Thyroid gland (tissue), 4 donors: ENCODE results near the gene ERC1. TPM values are rescaled to one million over a fixed set of nuclear protein-coding genes. Genes with fewer than 3 reads are reported as not detected.
"Not testable (repeated sequence)": the region's sequence is repeated elsewhere in the genome, so short reads cannot be mapped to it uniquely, and the experiment has no call there.

Experiments used
- DNase-seq, 2 donors: peaks; one replicate each; pipeline ENCODE4 v3.0.0-alpha.2; 2019
- H3K27ac ChIP-seq, 3 donors: fragments of 200-600 bp; sonication (generic); 1 replicate in 2 of 3; 2 replicates in 1 of 3; pipeline ENCODE4 v1.5.1; 2016 to 2019; ENCODE audit warnings: mild to moderate bottlenecking in 1 of 3, moderate library complexity in 1 of 3
- H3K27me3 ChIP-seq: fragments of 200-600 bp; sonication (generic); one replicate; pipeline ENCODE4 v1.5.1; 2019
- H3K36me3 ChIP-seq, 2 donors: fragments of 200-600 bp; sonication (generic); one replicate each; pipeline ENCODE4 v1.5.1; 2016 to 2019
- H3K4me1 ChIP-seq, 2 donors: fragments of 200-600 bp; sonication (generic); one replicate each; pipeline ENCODE4 v1.5.1; 2017 to 2019
- H3K4me3 ChIP-seq, 3 donors: fragments of 200-600 bp; sonication (generic); replicated peaks in 1 of 3; 1 replicate in 2 of 3; 2 replicates in 1 of 3; pipeline ENCODE4 v1.5.1; 2016; ENCODE audit warnings: mild to moderate bottlenecking in 1 of 3
- H3K9me3 ChIP-seq: fragments of 200-600 bp; sonication (generic); one replicate; pipeline ENCODE4 v1.5.1; 2017
- POLR2A ChIP-seq, 2 donors: fragments of 450-650 bp; IDR thresholded peaks; one replicate each; pipeline ENCODE4 v1.6.1; 2017; ENCODE audit warnings: antibody characterized with exemption in 2 of 2, mild to moderate bottlenecking in 2 of 2, moderate library complexity in 1 of 2
- WGBS, 2 donors: methylation state at CpG; one replicate each; pipeline ENCODE4 v1.1.5; 2017; 5-methylcytosine and 5-hydroxymethylcytosine counted together
- intact Hi-C: fragments of 100-400 bp; cut with DNase I; formaldehyde crosslinking; loops from one replicate; pipeline ENCODE4 v1.15.1; 2023
- total RNA-seq, 4 donors: library from RNA; depleted of rRNA; stranded (reverse); fragments of >200 nt; gene quantifications; one replicate each; pipeline ENCODE4 v1.2.3, GENCODE V29; 2016
- TF ChIP-seq, protein P1 (sequence below), 6 experiments: fragments of 200-600 bp in 3 of 6; fragments of 450-650 bp in 3 of 6; sonication (generic) in 3 of 6; IDR thresholded peaks; one replicate each; pipeline ENCODE4 v1.5.1; 2016 to 2019; ENCODE audit warnings: antibody characterized with exemption in 6 of 6, mild to moderate bottlenecking in 2 of 6, inconsistent platforms in 1 of 6, moderate library complexity in 1 of 6

ERC1 gene
- total RNA-seq, 4 donors from 2014 or later = 39.8 to 84.2 (median 75.8) TPM

DNA sequence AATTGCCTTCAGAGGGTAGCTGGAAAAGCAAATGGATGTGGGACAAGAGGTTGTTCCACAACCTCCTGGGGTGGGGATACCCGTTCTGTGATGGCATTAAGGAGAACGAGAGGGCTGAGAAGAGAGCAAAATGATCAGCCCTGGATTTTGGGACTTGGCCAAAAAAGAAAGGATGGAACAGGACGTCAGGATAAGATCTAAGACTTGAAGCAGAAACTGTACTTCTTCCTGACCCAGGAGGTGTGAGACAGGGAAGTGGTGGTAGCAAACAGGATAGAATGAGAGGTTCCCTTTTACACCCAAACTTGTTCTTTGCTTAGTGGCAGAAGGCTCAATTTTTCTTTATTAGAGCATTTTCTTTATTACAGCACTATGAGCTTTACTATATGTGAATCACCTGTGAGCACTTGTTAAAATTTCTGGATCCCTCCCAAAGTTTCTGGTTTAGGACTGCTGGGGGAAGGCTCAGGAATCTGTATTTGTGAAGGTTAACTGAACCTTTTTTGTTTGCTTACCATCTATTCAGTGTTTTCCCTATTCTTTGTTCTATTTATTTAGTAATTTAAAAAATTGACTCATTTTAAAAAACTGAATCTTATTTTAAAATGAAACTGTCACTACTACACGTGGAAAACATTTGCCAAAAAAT, 59.2 kb downstream of the ERC1 start:
- Histone ChIP-seq H3K4me3 (no peak overlapping the region), H3K4me1 (peaks cover 22 to 29% of the 10 kb centered on the region in 2 donors), H3K27me3 (no peaks in the 10 kb centered on the region), H3K36me3 (no peaks in the 10 kb centered on the region), H3K9me3 (no peaks in the 10 kb centered on the region), H3K27ac (no peak overlapping the region)
- intact Hi-C loops = no loop called here
- no peak for TF ChIP-seq POLR2A (IDR thresholded peaks at IDR 0.05)
- TF ChIP-seq, protein P1, sequence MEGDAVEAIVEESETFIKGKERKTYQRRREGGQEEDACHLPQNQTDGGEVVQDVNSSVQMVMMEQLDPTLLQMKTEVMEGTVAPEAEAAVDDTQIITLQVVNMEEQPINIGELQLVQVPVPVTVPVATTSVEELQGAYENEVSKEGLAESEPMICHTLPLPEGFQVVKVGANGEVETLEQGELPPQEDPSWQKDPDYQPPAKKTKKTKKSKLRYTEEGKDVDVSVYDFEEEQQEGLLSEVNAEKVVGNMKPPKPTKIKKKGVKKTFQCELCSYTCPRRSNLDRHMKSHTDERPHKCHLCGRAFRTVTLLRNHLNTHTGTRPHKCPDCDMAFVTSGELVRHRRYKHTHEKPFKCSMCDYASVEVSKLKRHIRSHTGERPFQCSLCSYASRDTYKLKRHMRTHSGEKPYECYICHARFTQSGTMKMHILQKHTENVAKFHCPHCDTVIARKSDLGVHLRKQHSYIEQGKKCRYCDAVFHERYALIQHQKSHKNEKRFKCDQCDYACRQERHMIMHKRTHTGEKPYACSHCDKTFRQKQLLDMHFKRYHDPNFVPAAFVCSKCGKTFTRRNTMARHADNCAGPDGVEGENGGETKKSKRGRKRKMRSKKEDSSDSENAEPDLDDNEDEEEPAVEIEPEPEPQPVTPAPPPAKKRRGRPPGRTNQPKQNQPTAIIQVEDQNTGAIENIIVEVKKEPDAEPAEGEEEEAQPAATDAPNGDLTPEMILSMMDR (IDR thresholded peaks at IDR 0.05) = no peak
- 81 to 87% methylated on average over 4 of the region's 4 CpGs for WGBS, 2 donors
- no peak for DNase-seq

DNA sequence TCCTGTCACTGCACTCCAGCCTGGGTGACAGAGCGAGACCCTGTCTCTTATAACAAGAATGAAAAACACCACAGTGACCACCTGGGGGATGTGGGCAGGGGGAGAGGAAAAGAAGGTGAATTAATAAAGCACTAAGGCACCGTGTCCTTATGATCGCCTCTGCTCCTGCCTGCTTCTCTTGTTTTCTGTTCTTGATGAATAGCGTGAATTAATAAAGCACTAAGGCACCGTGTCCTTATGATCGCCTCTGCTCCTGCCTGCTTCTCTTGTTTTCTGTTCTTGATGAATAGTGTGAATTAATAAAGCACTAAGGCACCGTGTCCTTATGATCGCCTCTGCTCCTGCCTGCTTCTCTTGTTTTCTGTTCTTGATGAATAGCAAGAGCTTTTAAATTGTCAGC, 60.6 kb downstream of the ERC1 start:
- WGBS, 2 donors = 76 to 77% methylated on average over 8 of the region's 8 CpGs
- H3K27me3 ChIP-seq, intact Hi-C loops, H3K36me3 ChIP-seq, H3K4me3 ChIP-seq, DNase-seq, H3K27ac ChIP-seq, H3K9me3 ChIP-seq: not testable (repeated sequence)
- peaks cover 22 to 29% of the 10 kb centered on the region in 2 donors for H3K4me1 ChIP-seq

DNA sequence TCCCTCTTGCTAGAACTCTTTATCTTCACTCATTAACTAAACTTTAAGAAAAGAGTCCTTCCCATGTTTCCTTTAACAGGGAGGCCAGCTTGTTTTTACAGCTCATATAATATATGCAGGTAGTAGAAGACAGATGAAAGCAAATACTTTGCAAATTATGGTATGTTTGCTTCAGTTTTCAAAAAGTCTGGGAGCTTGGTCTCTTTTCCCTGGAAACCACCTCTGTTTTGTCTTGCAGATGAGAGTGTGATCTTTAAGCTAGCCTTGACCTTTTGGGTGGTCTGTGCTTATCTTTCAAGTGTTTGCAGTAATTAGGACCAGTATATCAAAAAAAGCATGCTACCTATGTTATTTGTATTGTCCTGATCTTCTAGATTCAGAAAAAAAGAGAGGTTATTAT, 62.7 kb downstream of the ERC1 start:
- Histone ChIP-seq H3K4me1 (peaks cover 18 to 23% of the 10 kb centered on the region in 2 donors), H3K4me3 (no peak overlapping the region), H3K27me3 (no peaks in the 10 kb centered on the region), H3K9me3 (no peaks in the 10 kb centered on the region), H3K27ac (peak overlapping the region in 1 of 3 donors; percentile 21), H3K36me3 (no peaks in the 10 kb centered on the region)
- intact Hi-C loops = no loop called here
- no peak for TF ChIP-seq POLR2A (IDR thresholded peaks at IDR 0.05)
- TF ChIP-seq, protein P1 (IDR thresholded peaks at IDR 0.05) = no peak
- no peak for DNase-seq

DNA sequence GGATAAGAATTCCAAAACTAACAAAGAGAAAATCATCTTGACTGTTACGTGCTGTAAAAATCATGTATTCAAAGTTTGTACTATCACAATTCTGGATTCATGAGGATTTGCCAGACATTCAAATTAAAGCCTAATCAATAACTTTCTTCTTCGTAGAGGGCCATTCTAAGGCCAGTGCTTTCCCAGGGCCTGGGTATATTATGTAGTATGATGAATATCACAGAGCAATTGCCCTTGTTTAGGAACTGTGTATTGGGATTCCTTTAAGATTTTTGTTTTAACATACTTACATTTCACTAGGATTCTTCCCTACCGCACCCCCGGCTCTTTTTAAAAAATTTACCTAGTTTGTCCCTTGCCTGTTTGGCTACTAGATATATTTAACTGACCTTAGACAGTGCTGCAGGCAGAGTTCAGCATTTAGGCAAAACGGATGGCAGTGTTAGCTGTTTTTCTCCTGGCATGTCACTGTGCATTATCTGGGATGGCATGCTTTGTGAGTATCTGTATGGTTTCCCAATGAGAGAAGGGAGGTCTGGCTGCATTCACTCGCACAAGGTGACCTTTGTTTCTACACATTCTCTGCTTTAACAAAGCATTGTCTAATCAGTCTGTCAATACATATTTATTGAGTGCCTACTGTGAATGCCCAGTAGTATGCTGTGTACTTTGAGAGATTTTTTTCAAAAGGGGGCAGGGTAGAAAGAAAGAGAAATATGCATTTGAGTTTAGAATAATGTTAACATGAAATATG, 63.3 kb downstream of the ERC1 start:
- no peak overlapping the region for H3K27ac ChIP-seq
- DNase-seq = no peak
- H3K4me3 ChIP-seq = no peak overlapping the region
- TF ChIP-seq, protein P1 (IDR thresholded peaks at IDR 0.05) = no peak
- intact Hi-C loops = no loop called here
- peaks cover 18 to 23% of the 10 kb centered on the region in 2 donors for H3K4me1 ChIP-seq
- H3K9me3 ChIP-seq = no peaks in the 10 kb centered on the region
- 60 to 74% methylated on average over 6 of the region's 6 CpGs for WGBS, 2 donors
- H3K27me3 ChIP-seq = no peaks in the 10 kb centered on the region
- H3K36me3 ChIP-seq = no peaks in the 10 kb centered on the region

DNA sequence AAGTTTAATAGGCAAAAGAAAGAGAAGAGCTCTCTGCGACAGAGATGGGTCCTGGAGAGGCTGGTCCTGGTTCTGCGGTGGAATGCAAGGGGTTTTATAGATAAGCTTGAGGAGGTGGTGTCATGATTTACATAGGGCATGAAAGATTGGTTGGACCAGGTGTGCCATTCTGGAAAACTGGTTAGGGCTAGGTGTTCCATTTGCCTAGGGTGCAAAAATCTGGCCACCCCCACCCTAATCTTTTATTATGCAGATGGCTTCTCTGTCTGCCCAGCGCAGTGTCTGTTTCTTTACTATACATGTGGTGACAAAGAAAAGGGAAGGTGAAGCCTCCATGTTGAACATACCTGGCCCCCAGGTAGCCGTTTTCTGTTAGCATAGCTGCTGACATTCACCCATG, 65.4 kb downstream of the ERC1 start:
- Histone ChIP-seq H3K27me3 (no peaks in the 10 kb centered on the region), H3K36me3 (no peaks in the 10 kb centered on the region), H3K4me3 (no peak overlapping the region), H3K27ac (no peak overlapping the region), H3K4me1 (peaks cover 18% of the 10 kb centered on the region in 2 donors), H3K9me3 (no peaks in the 10 kb centered on the region)
- DNase-seq = no peak
- 83 to 84% methylated on average over 4 of the region's 4 CpGs for WGBS, 2 donors
- TF ChIP-seq, protein P1 (IDR thresholded peaks at IDR 0.05) = no peak
- no peak for TF ChIP-seq POLR2A (IDR thresholded peaks at IDR 0.05)
- intact Hi-C loops = no loop called here
